NCI-H187 treated with DMSO at 0.1 percent for 48 hours (cell line): ENCODE measurements around the gene CYP26C1.
"Not testable (repeated sequence)": the region's sequence is repeated elsewhere in the genome, so short reads cannot be mapped to it uniquely, and the experiment has no call there.

Experiments used
- DNase-seq: peaks from one replicate; lab custom pipeline; 2025; lab: John Stamatoyannopoulos, UW

CYP26C1 gene

GRCh38 chr10:93079663-93080349, 19.2 kb downstream of the CYP26C1 start:
- DNase-seq: no peak

DNA sequence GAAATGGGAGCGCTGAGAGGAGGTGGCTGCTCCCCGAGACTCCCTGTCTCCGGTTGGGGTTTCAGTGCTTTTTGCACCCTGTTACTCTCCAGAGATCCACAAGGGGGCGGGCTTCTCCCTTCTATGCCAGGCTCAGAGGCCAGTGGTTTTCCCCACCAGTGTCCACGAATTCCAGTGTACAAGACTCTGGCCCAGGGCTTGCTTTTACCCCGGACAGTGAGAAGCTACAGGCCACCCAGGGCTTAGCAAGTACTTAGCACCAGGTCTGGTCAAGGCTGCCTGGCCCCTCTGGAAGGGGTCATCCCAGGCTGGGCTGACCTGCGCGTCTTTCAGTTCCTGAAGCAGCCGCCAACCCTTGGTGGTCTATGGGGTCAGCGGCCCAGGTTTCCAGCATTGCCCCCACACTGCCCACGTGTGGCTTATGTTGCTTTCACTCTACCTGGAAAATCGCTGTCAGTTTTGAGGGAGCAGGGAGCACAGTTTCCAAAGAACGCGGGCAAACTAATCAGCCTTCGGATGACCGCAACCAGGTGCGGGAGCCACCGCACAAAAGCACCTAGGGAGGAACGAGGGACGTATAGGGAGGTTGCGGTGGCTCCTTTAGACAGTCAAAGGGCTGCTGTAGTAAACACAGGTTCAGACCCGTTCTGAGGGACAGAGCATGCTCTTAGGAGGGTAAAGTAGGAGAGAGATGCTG, 19.9 kb downstream of the CYP26C1 start:
- DNase-seq: no peak

GRCh38 chr10:93081318-93081717, 20.7 kb downstream of the CYP26C1 start:
- no peak for DNase-seq

DNA sequence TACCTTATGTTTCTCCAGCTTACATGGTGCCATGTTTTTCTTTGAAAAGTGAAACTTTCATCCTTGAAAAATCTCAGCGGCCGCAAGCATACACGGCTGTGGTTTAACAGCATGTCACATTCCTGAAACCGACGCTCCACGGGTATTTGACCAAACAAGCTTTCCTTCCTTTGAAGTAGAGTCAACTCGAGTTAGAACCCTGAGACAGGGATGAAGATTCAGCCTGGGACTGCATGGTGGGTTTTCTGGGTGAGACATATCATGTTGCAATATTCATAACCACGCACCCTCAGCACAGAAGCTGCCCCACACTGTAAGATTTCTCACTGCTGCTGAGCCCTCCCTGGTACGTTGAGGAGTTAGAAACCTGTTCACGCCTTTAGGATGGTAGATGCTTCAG, 21.2 kb downstream of the CYP26C1 start:
- DNase-seq: no peak

- no peak for DNase-seq
Observed at GRCh38 chr10:93083743-93084539, 23.3 kb downstream of the CYP26C1 start.

- DNase-seq: no peak
Observed at GRCh38 chr10:93085272-93085859, 24.8 kb downstream of the CYP26C1 start.

- DNase-seq: no peak
Observed at GRCh38 chr10:93086289-93086688, 25.7 kb downstream of the CYP26C1 start.

- DNase-seq: no peak
Observed at GRCh38 chr10:93087846-93088245, 27.2 kb downstream of the CYP26C1 start.

- no peak for DNase-seq
Observed at GRCh38 chr10:93088466-93088865, 27.9 kb downstream of the CYP26C1 start.

- no peak for DNase-seq
Observed at GRCh38 chr10:93090619-93091018, 30.0 kb downstream of the CYP26C1 start.

DNA sequence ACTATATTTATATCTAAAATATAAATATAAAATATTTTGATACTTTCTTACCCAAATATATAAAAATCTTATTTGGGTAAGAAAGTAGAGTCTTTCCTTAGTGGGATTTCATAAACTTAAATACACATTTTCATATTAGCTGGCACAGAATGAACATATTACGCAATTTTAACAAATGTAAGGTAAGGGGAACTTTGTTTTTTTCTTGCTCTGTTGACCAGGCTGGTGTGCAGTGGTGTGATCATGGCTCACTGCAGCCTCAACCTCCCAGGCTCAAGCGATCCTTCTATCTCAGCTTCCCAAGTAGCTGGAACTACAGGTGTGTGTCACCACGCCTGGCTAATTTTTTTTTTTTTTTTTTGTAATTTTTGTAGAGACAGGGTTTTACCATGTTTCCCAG, 31.4 kb downstream of the CYP26C1 start:
- DNase-seq: no peak

GRCh38 chr10:93095225-93095624, 34.6 kb downstream of the CYP26C1 start:
- no peak for DNase-seq

GRCh38 chr10:93096901-93097300, 36.3 kb downstream of the CYP26C1 start:
- no peak for DNase-seq

DNA sequence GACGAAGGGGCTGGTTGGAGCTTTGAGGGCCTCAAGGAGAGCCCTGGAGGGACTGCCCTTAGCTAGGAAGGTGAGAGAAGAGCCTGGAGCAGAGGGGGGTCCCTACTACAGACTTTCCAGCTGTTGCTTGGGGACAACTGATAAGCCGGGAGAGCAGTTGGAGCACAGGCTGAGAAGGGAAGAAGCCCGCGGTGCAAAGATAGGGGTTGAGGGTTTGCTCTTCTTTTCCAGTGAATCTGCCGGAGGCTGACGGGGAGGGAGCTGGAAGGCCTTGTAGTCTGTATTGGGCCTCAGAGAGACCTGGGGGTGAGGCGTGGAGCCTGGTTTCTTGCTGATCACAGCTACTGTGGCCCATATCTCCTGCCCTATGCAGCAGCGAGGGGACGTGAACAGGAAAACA, 36.8 kb downstream of the CYP26C1 start:
- no peak for DNase-seq

- no peak for DNase-seq
Observed at GRCh38 chr10:93098816-93099215, 38.2 kb downstream of the CYP26C1 start.

GRCh38 chr10:93099670-93100069, 39.1 kb downstream of the CYP26C1 start:
- no peak for DNase-seq

- not testable (repeated sequence) for DNase-seq
Observed at GRCh38 chr10:93101148-93101547, 40.5 kb downstream of the CYP26C1 start.

- no peak for DNase-seq
Observed at GRCh38 chr10:93103953-93104352, 43.4 kb downstream of the CYP26C1 start.

DNA sequence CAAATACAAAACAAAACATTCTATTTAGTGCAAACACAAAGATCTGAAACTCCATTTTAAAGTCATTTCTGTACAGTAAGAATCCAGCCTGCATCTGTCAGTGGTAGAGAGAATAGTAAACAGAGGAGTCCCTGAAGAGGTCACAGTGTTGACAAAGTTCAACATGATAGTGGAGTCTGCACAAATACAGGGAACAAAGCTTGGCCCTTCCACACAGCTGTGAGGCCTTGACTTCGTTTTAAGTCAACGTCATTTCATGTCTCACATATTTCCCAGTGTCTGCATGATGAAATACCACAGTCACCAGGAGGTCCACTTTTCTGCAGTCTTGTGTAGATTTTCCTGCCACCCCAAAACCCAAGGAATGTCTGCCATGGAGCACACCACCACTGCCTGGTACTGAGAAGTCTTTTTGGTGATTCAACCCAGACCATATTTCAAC, 46.1 kb downstream of the CYP26C1 start:
- no peak for DNase-seq

DNA sequence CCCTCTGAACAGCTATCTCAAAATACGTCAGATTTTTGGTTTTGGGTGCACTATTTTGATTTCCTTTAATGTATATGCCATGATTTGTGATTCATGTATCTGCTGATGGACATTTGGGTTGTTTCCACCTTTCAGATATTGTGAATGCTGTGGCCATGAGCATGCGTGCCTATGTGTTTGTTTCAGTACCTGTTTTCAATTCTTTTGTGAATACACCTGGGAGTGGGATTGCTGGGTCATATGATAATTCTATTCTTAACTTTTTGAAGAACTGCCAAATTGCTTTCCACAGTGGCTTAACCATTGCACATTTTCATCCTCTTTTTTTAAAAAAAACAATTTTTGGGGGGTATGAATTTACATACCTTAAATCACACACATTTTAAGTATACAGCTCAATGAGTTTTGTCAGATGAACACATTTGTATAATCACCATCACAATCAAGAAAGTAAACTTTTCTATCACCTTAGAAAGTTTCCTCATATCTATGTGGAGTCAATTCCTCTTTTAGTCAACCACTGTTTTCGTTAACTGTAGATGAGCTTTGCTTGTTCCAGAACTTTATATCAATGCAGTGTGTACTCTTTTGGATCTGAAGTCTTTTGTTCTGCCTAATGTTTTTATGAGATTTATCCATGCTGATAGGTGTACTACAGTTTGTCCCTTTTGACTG, 50.0 kb downstream of the CYP26C1 start:
- DNase-seq: no peak

- no peak for DNase-seq
Observed at GRCh38 chr10:93113042-93113441, 52.4 kb downstream of the CYP26C1 start.
